DMS53 (cell line): ENCODE measurements around the gene ZDHHC12.

Source experiments
- DNase-seq: peaks from one replicate; lab custom pipeline; 2025; lab: John Stamatoyannopoulos, UW

The ZDHHC12 gene

DNA sequence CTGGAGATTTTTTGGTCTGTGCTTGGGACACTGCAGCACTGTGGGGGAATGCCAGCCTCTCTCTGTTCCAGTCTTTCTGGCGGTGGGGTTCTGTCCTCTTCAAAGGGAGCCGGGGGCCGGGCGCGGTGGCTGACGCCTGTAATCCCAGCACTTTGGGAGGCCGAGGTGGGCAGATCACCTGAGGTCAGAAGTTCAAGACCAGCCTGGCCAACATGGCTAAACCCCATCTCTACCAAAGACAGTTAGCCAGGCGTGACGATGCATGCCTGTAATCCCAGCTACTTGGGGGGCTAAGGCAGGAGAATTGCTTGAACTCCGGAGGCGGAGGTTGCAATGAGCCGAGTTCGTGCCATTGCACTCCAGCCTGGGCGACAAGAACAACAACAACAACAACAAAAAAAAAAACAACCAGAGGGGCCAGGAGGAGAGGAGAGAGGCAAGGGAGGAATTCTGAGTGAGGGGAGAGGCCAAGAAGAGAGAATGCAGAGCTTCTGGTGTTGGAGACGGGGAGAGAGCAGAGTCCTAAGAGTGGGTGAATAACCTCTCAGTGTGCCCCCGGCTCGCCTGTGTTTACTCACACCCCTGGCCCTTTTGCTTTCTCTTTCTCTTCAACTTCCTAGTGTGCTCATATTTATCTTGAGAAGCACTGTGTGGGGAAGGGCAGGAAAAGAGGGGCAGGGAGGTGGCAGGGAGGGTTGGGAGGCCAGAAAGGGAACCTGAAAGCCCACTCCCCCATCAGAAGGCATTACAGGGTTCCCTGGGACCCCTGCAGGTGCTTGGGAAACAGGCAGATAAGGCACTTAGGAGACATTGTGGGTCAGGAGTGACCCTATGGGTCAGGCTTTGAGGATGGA, 38.1 kb downstream of the ZDHHC12 start:
- DNase-seq, result no peak

DNA sequence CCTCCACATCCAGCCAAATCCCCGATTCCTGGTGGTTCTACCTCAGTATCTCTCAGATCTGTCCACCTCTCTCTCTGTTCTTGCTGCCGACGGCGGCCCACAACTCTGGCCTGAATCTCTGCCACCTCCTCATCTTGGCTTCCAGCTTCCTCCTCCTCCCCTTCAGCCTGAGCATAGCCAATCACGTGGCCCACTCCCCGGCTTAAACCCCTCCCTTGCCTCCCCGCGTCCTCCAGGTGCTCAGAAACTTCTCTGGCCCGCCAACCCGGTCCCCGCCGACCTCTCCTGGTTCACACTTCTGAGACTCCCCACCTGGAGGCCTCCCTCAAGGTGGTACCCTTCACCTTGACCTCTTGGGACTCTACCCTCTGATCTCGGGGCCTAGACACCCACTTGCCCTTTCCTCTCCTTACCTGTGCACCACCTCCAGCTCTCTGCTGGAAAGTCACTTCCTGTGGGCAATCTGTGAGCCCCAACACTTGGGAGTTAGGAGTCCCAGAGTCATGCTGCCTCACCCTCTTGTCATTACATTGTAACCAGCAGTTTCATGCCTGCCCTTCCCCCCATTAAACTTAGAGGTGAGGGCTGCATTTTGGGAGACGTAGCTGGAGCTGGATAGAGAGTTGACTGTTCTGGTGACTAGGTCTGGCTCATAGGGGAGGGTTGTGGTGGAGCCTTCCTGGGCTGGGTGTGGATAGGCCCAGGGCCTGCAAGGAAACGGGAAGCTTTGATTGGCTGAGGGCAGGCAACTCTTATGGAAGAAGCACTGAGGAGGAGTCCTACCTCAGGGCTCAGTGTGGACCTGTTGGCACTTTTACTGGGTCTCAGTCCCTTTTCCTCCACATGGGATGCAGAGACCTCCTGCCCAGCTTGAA, 39.4 kb downstream of the ZDHHC12 start:
- peak; percentile 94 for DNase-seq

DNA sequence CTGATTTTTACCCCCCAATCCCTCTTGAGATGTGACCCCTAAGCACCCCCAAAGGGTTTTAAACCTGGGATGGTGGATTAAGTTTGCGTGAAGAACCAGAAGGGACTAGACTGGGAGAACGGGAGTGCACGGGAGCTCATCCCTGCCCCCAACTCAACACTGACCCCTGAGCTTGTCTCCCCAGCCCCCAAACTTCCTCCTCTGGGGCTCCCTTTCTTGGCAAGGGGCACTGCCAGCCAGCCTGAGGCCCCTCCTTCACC, 39.9 kb downstream of the ZDHHC12 start:
- no peak for DNase-seq

DNA sequence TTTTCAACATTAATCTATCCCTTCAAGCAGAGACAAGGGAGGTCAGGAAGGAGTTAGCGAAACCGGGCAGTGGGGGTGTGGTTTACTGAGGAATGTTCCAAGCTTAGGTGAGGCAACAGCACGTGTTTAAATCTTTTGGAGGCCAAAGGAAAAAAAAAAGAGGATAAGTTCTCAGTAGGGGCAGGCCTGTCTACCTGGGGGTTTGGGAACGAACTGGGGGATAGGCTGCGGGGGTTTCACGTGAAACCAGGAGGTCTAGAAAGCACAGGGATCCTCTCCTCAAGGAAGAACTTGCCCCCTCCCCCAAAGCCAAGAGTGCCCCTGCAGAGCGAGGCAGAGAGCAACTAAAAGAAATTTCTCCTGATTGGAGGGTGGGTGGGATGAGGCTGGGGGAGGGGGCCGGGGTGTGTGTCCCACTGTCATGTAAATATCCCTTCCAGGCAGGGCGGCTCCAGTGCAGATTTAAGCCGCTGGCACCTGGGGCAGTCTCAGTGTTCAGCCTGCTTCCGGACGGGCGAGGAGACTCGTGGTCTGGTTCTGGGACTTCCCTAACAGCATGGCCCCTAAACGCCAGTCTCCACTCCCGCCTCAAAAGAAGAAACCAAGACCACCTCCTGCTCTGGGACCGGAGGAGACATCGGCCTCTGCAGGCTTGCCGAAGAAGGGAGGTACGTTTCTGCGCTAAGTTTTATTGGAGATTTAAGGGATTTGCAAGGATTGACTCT, 40.4 kb downstream of the ZDHHC12 start:
- DNase-seq, result peak; percentile 67

DNA sequence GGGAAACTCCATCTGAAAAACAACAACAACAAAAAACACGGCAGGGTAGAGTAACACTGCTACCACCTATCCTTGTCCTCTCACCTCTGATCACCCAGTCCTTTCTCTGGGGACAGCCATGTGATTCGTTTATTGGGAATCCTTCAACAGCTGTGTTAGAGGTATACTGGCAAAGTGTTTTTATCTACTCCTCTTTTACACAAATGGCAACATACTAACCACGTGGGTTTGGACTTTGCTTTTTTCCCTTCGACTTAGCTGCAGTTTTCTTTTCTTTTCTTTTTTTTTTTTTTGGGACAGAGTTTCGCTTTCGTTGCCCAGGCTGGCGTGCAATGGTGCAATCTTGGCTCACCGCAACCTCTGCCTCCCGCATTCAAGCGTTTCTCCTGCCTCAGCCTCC, 46.1 kb downstream of the ZDHHC12 start:
- no peak for DNase-seq

DNA sequence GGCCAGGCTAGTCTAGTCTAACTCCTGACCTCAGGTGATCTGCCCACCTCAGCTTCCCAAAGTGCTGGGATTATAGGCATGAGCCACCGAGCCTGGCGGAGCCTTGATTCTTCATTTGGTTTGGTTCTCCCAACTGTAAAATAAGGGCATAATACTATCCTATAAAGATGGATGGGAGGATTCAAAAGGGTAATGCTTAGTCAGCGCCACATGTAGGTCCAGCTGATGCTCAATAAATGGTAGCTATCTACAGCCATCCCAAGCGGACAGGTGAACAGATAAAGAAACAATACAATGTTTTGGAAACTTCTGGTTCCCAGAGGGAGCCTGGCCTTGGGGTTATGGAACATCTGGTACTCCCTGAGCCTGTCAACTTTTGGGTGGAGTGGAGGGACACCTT, 48.5 kb downstream of the ZDHHC12 start:
- DNase-seq, result no peak
